ENCODE results near the gene EFCAB8.

Gene EFCAB8

GRCh38 chr20:32858701-32859372 is at the start of gene EFCAB8:
TSS of gene EFCAB8 (plus strand) at chr20:32858923. CDS start at chr20:32863793, 4,870 bp downstream.
- DNase-seq: no peak

- DNase-seq: no peak
Observed at GRCh38 chr20:32809907-32810306, 48.8 kb upstream of the EFCAB8 start.

- DNase-seq: no peak
Observed at GRCh38 chr20:32810941-32811340, 47.8 kb upstream of the EFCAB8 start.

- DNase-seq: no peak
Observed at GRCh38 chr20:32811886-32812285, 46.8 kb upstream of the EFCAB8 start.

GRCh38 chr20:32819992-32820697 is 38.6 kb upstream of the EFCAB8 start:
- peak; percentile 6 for DNase-seq

GRCh38 chr20:32820698-32821377 is 37.9 kb upstream of the EFCAB8 start:
- DNase-seq: no peak

- DNase-seq: no peak
Observed at GRCh38 chr20:32822225-32822624, 36.5 kb upstream of the EFCAB8 start.

GRCh38 chr20:32823078-32823477 is 35.6 kb upstream of the EFCAB8 start:
- DNase-seq: no peak

GRCh38 chr20:32823737-32824588 is 34.8 kb upstream of the EFCAB8 start:
- no peak for DNase-seq

- no peak for DNase-seq
Observed at GRCh38 chr20:32828029-32828680, 30.6 kb upstream of the EFCAB8 start.

GRCh38 chr20:32829311-32830005 is 29.3 kb upstream of the EFCAB8 start:
- DNase-seq: no peak

- no peak for DNase-seq
Observed at GRCh38 chr20:32830437-32830836, 28.3 kb upstream of the EFCAB8 start.

- no peak for DNase-seq
Observed at GRCh38 chr20:32831982-32832381, 26.7 kb upstream of the EFCAB8 start.

- no peak for DNase-seq
Observed at GRCh38 chr20:32832664-32833063, 26.1 kb upstream of the EFCAB8 start.

GRCh38 chr20:32834972-32835371 is 23.8 kb upstream of the EFCAB8 start:
- DNase-seq: no peak

GRCh38 chr20:32837157-32837556 is 21.6 kb upstream of the EFCAB8 start:
- no peak for DNase-seq

- DNase-seq: no peak
Observed at GRCh38 chr20:32839227-32839981, 19.3 kb upstream of the EFCAB8 start.

GRCh38 chr20:32839982-32840285 is 18.8 kb upstream of the EFCAB8 start:
- DNase-seq: no peak

- DNase-seq: no peak
Observed at GRCh38 chr20:32841174-32841573, 17.5 kb upstream of the EFCAB8 start.

GRCh38 chr20:32841632-32842031 is 17.1 kb upstream of the EFCAB8 start:
- DNase-seq: no peak
